K562 (cell line): ENCODE data around the gene ACAA2. TPM values are rescaled to one million over a fixed set of nuclear protein-coding genes. Genes with fewer than 3 reads are reported as not detected.

ENCODE experiments used
- ATAC-seq: fragments of 200-7000 bp; cut with Tn5 transposase; 3 replicates; pipeline ENCODE4 v1.9.1; 2020; ENCODE audit warnings: moderate library complexity
- BruUV-seq: library from RNA; stranded (reverse); fragments of 400-500 nt; replicated peaks from 2 replicates; lab custom pipeline; 2021; lab: Mats Ljungman, UMichigan
- CTCF ChIA-PET: fragments of 300-600 bp; formaldehyde crosslinking; extraction: SDS; loops from one replicate; lab custom pipeline; 2021; ENCODE audit warnings: low intra/inter-chr PET ratio; lab: Yijun Ruan, JAX
- POLR2A ChIA-PET: fragments of 300-600, 350-650 bp; sonication (Branson Sonifier 250); formaldehyde crosslinking; extraction: SDS; loops from one replicate; lab custom pipeline; 2021; ENCODE audit warnings: antibody characterized with exemption, inconsistent platforms; lab: Yijun Ruan, JAX
- DNase-seq, 4 experiments: peaks; one replicate each; pipeline versions ENCODE4 v3.0.0 to v3.0.0-alpha.2; 2011 to 2018; ENCODE audit warnings: low spot score in 3 of 4, mixed read lengths in 3 of 4; ENCODE audit errors: extremely low read depth in 1 of 4
- FAIRE-seq: peaks from 2 replicates; lab custom pipeline; 2011; peaks lifted over from hg19 to GRCh38; lab: Jason Lieb, UNC
- H2AFZ ChIP-seq: 2 replicates; pipeline ENCODE4 v1.6.0; 2011; ENCODE audit warnings: low read depth, low read length, control low read depth, inconsistent platforms
- H3K27ac ChIP-seq: fragments of 200-600 bp; 3 replicates; pipeline ENCODE4 v1.8.0; 2011; ENCODE audit warnings: low read depth, mild to moderate bottlenecking, control low read depth, inconsistent platforms, low read length, moderate library complexity, mixed read lengths; ENCODE audit errors: extremely low read depth
- H3K27me3 ChIP-seq, 2 experiments: fragments of 300-600 bp in 1 of 2; 2 replicates in 1 of 2; 3 replicates in 1 of 2; pipeline versions ENCODE4 v1.6.0 to v1.8.0; 2011; ENCODE audit warnings: inconsistent platforms in 2 of 2, low read length in 2 of 2, mild to moderate bottlenecking in 1 of 2, mixed read lengths in 1 of 2, moderate library complexity in 1 of 2; ENCODE audit not compliant: control insufficient read depth in 2 of 2, insufficient read depth in 2 of 2
- H3K36me3 ChIP-seq: fragments of 300-600 bp; 3 replicates; pipeline ENCODE4 v1.8.0; 2011; ENCODE audit warnings: mild to moderate bottlenecking, low read length, inconsistent platforms; ENCODE audit not compliant: control insufficient read depth, insufficient read depth
- H3K4me1 ChIP-seq, 2 experiments: fragments of 200-600 bp in 1 of 2; replicated peaks in 1 of 2; 2 replicates in 1 of 2; 3 replicates in 1 of 2; pipeline versions ENCODE4 v1.5.1 to v1.8.0; 2011; ENCODE audit warnings: inconsistent platforms in 2 of 2, low read length in 2 of 2, mild to moderate bottlenecking in 1 of 2, mixed read lengths in 1 of 2, moderate library complexity in 1 of 2; ENCODE audit not compliant: control insufficient read depth in 2 of 2, insufficient read depth in 2 of 2
- H3K4me2 ChIP-seq: 2 replicates; pipeline ENCODE4 v1.6.1; 2011; ENCODE audit warnings: low read length, control low read depth, inconsistent platforms, mixed read lengths; ENCODE audit not compliant: insufficient read depth
- H3K4me3 ChIP-seq: fragments of 200-600 bp; sonication (generic), shearing (Covaris generic); 2 replicates; pipeline ENCODE4 v1.5.1; 2016; ENCODE audit warnings: control low read depth, inconsistent platforms
- H3K79me2 ChIP-seq: fragments of 200-600 bp; 3 replicates; pipeline ENCODE4 v1.8.0; 2011; ENCODE audit warnings: low read length, inconsistent platforms; ENCODE audit not compliant: control insufficient read depth, insufficient read depth
- H3K9ac ChIP-seq, 2 experiments: 2 replicates each; pipeline versions ENCODE4 v1.6.0 to v1.6.1; 2011; ENCODE audit warnings: low read depth in 2 of 2, low read length in 2 of 2, control low read depth in 1 of 2, inconsistent platforms in 1 of 2, mild to moderate bottlenecking in 1 of 2, mixed read lengths in 1 of 2; ENCODE audit not compliant: insufficient read depth in 1 of 2
- H3K9me1 ChIP-seq: one replicate; pipeline ENCODE4 v1.6.0; 2011; ENCODE audit warnings: inconsistent platforms, mild to moderate bottlenecking, low read length, moderate library complexity; ENCODE audit not compliant: control insufficient read depth, insufficient read depth
- H3K9me3 ChIP-seq: replicated peaks from 2 replicates; pipeline ENCODE4 v1.5.1; 2011; ENCODE audit warnings: low read depth, low read length, inconsistent platforms; ENCODE audit not compliant: control insufficient read depth, insufficient read depth
- H4K20me1 ChIP-seq: replicated peaks from 2 replicates; pipeline ENCODE4 v1.6.1; 2011; ENCODE audit warnings: low read length, inconsistent platforms, mixed read lengths; ENCODE audit not compliant: control insufficient read depth, insufficient read depth
- ADNP ChIP-seq: fragments of 200-800 bp; sonication (Bioruptor generic); IDR thresholded peaks from 2 replicates; pipeline ENCODE4 v1.6.1; 2016; ENCODE audit warnings: missing genetic modification characterization, missing compliant biosample characterization
- CHD1 ChIP-seq: fragments of 200-600 bp; sonication (generic); IDR thresholded peaks from one replicate; pipeline ENCODE4 v1.6.1; 2012; ENCODE audit warnings: mild to moderate bottlenecking, moderate library complexity, low read length, inconsistent platforms
- COPS2 ChIP-seq: fragments of 450-650 bp; conservative IDR thresholded peaks from 2 replicates; pipeline ENCODE4 v1.6.1; 2016; ENCODE audit warnings: mild to moderate bottlenecking, moderate library complexity
- NFE2 ChIP-seq: IDR thresholded peaks from 2 replicates; pipeline ENCODE4 v1.6.1; 2014; ENCODE audit warnings: antibody characterized with exemption, low read depth
- YBX1 ChIP-seq: fragments of 450-650 bp; IDR thresholded peaks from 2 replicates; pipeline ENCODE4 v1.7.1; 2016; ENCODE audit warnings: mild to moderate bottlenecking
- YY1 ChIP-seq, 3 experiments: IDR thresholded peaks; 2 replicates each; pipeline ENCODE4 v1.6.1; 2011; ENCODE audit warnings: low read length in 2 of 3, mild to moderate bottlenecking in 2 of 3, moderate library complexity in 2 of 3, borderline replicate concordance in 1 of 3, control low read depth in 1 of 3, low read depth in 1 of 3; ENCODE audit not compliant: insufficient read depth in 3 of 3, insufficient replicate concordance in 2 of 3, control insufficient read depth in 1 of 3, insufficient read length in 1 of 3; ENCODE audit errors: extremely low read depth in 1 of 3
- ZNF263 ChIP-seq: sonication (generic); formaldehyde crosslinking; IDR thresholded peaks from 2 replicates; pipeline ENCODE4 v1.8.0; 2022; ENCODE audit warnings: mild to moderate bottlenecking, missing genetic modification reagents, borderline replicate concordance
- WGBS: fragments of 100-300 bp; shearing (Covaris generic); methylation state at CpG from one replicate; pipeline ENCODE4 v1.1.6; 2016; ENCODE audit warnings: low coverage, mixed read lengths; ENCODE audit not compliant: insufficient coverage; ENCODE audit errors: missing lambda C conversion rate; 5-methylcytosine and 5-hydroxymethylcytosine counted together
- in situ Hi-C: fragments of 300-500 bp; cut with MboI; formaldehyde crosslinking; loops from 4 replicates; pipeline ENCODE4 v1.15.0; 2018; ENCODE audit warnings: inconsistent platforms, mixed read lengths
- intact Hi-C: fragments of 100-400 bp; cut with micrococcal nuclease; formaldehyde crosslinking; loops from 2 replicates; pipeline ENCODE4 v1.14.2; 2022
- polyA plus RNA-seq, 8 experiments: library from polyadenylated mRNA; depleted of rRNA in 4 of 8; stranded (reverse) in 5 of 8; unstranded in 3 of 8; fragments of >200 nt; fragmentation: Nextera tagmentation in 2 of 8; fragmentation: Illumina TruSeq in 1 of 8; extraction: Ambion mirVana in 2 of 8; extraction: Trizol in 1 of 8; gene quantifications; 2 replicates each; pipeline versions ENCODE4 v1.2.1 to v1.2.3, GENCODE V29; 2011 to 2014; ENCODE audit warnings: inconsistent platforms in 1 of 8, missing spikeins in 1 of 8
- total RNA-seq, 7 experiments: library from RNA; depleted of rRNA in 6 of 7; stranded (reverse); fragments of >200 nt in 6 of 7; fragmentation: Illumina TruSeq in 2 of 7; extraction: Trizol in 2 of 7; gene quantifications; 2 replicates each; pipeline versions ENCODE4 v1.2.1 to v1.2.3, GENCODE V29; 2011 to 2021; ENCODE audit warnings: low replicate concordance in 1 of 7
- TF ChIP-seq, protein P1 (sequence below): fragments of 250-450 bp; sonication (Bioruptor Pico); IDR thresholded peaks from 2 replicates; pipeline ENCODE4 v1.5.0; 2020; ENCODE audit warnings: mild to moderate bottlenecking, borderline replicate concordance

Gene ACAA2
- total and polyA plus RNA-seq, 9 of the 15 experiments (the other 6 are each of a cell fraction or from before 2014, with no cell fraction given): 13.2 to 31.5 (median 21.7) TPM

DNA sequence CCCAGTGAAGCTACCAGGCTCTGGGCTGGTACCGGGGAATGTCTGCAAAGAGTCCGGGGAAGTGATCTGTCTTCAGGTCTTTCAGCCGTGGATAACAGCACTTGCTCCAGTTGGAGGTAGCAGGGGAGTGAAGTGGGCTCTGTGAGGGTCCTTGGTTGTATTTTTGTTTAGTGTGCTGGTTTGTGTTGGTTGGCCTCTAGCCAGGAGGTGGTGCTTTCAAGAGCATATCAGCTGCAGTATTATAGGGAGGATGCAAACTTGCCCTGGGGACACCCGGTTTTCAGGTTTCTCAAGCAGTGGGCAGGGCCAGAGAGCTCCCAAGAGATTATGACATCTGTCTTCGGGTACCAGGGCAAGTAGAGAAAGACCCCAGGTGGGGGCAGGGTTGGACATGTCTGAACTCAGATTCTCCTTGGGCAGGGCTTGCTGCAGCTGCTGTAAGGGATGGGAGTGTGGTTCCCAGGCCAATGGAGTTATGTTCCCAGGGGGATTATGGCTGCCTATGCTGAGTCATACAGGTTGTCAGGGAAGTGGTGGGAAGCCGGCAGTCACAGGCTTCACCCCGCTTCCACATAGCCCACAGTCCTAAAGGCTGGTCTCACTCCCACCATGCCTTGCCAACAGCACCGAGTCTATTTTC is 34.4 kb downstream of the ACAA2 start:
- intact Hi-C loops: no loop called here
- H4K20me1 ChIP-seq: no peaks in the 10 kb centered on the region
- no peaks in the 10 kb centered on the region for H3K79me2 ChIP-seq
- no peak overlapping the region for H2AFZ ChIP-seq
- no peak overlapping the region for H3K9ac ChIP-seq
- DNase-seq (no peak), ATAC-seq (no peak), FAIRE-seq (no peak)
- ChIA-PET CTCF (interaction anchor here (0.7 kb wide), 1 partner anchor 12 kb away, joined by 3 read pairs; no protein-coding TSS in a partner anchor), POLR2A (no interaction called here)
- no peak overlapping the region for H3K4me3 ChIP-seq
- no peak overlapping the region for H3K4me2 ChIP-seq
- no TSS peak for BruUV-seq
- WGBS: 5% methylated on average over 6 of the region's 8 CpGs
- H3K36me3 ChIP-seq: no peaks in the 10 kb centered on the region
- H3K27ac ChIP-seq: no peak overlapping the region
- no peaks in the 10 kb centered on the region for H3K9me1 ChIP-seq
- H3K4me1 ChIP-seq: no peaks in the 10 kb centered on the region
- no peak for TF ChIP-seq ADNP
- TF ChIP-seq COPS2: no peak
- TF ChIP-seq YY1 (IDR thresholded peaks at IDR 0.05; ENCODE audit: borderline replicate concordance in 1 of 3, control insufficient read depth in 1 of 3, extremely low read depth in 1 of 3, insufficient read depth in 3 of 3, insufficient read length in 1 of 3, insufficient replicate concordance in 2 of 3, low read depth in 1 of 3, low read length in 2 of 3): peak in 1 of 3 experiments; percentile 25
- no peak for TF ChIP-seq YBX1
- TF ChIP-seq ZNF263: no peak
- no peak for TF ChIP-seq CHD1
- TF ChIP-seq, protein P1, sequence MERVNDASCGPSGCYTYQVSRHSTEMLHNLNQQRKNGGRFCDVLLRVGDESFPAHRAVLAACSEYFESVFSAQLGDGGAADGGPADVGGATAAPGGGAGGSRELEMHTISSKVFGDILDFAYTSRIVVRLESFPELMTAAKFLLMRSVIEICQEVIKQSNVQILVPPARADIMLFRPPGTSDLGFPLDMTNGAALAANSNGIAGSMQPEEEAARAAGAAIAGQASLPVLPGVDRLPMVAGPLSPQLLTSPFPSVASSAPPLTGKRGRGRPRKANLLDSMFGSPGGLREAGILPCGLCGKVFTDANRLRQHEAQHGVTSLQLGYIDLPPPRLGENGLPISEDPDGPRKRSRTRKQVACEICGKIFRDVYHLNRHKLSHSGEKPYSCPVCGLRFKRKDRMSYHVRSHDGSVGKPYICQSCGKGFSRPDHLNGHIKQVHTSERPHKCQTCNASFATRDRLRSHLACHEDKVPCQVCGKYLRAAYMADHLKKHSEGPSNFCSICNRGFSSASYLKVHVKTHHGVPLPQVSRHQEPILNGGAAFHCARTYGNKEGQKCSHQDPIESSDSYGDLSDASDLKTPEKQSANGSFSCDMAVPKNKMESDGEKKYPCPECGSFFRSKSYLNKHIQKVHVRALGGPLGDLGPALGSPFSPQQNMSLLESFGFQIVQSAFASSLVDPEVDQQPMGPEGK (CRISPR knock-in tag): no peak
- peak; percentile 25; the same call in 1 of the 2 replicates for TF ChIP-seq NFE2
- no peaks in the 10 kb centered on the region for H3K27me3 ChIP-seq
- in situ Hi-C loops: no loop called here
- no peaks in the 10 kb centered on the region for H3K9me3 ChIP-seq
